NCI-H1417 (cell line): Measurements from ENCODE around the gene CHRM2.

ENCODE experiments used
- DNase-seq, 3 experiments: peaks; one replicate each; lab custom pipeline; 2025; lab: John Stamatoyannopoulos, UW

The CHRM2 gene

GRCh38 chr7:136894789-136895188 is 26.3 kb downstream of the CHRM2 start:
- DNase-seq, result no peak

- no peak for DNase-seq
Measured at GRCh38 chr7:136897676-136898075, 29.2 kb downstream of the CHRM2 start.

DNA sequence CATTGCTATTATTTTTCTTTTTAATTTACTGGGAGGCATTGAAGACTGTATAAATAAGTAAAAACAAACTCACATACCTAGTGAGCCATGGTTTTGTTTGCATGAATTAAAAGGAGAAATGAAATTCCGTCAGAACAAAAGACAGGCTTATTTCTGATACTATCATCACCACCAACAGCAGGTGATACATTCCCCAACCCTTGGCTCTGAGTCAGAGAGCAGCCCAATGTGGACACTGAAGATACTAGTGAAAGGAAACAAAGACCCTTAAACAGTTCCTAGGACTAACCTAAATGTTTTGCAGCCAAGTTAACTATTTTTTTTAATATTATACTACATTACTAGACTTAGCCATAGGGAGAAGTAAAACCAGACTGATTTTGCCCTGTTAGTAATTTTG is 31.6 kb downstream of the CHRM2 start:
- no peak for DNase-seq

- DNase-seq, result no peak
Measured at GRCh38 chr7:136910771-136911170, 42.3 kb downstream of the CHRM2 start.

DNA sequence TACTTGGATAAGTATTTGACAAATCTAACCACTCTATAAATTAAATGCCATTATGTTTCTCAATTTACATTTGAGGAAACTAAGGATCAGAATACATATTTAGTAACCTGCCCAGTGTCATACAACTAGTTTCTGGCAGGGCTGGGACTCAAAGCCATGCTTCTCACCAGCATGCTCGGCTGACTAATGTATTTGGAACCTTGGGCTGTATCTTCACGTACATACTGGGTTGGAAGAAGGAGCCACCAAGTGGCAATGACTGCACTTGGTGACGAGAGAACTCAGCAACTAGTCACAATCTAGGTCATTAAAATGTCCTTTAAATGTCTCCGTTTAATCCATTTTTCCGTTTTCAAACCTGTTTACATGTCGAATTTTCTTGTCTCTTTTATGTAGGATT is 42.9 kb downstream of the CHRM2 start:
- peak in 1 of 3 experiments; percentile 8 for DNase-seq

- no peak for DNase-seq
Measured at GRCh38 chr7:136912339-136912738, 43.9 kb downstream of the CHRM2 start.

GRCh38 chr7:136914016-136914415 is 45.6 kb downstream of the CHRM2 start:
- no peak for DNase-seq

DNA sequence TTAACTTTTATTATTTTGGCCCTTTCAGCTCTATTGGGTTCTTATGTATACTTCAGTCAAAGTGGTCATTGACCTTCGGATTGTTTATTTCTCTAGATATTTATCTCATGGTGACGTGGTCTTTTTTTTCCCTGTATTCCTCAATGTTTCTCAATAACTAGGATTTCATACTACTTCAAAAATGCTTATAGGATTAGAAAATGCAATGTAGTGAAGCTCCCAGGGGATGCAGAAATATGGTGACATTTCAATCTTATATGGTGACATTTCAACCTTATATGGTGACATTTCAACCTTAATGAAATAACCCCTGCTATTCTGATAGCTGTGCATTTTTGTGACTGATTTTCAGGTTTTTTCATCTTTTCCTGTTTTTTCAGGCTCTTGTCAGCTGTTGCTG is 51.4 kb downstream of the CHRM2 start:
- DNase-seq, result no peak

DNA sequence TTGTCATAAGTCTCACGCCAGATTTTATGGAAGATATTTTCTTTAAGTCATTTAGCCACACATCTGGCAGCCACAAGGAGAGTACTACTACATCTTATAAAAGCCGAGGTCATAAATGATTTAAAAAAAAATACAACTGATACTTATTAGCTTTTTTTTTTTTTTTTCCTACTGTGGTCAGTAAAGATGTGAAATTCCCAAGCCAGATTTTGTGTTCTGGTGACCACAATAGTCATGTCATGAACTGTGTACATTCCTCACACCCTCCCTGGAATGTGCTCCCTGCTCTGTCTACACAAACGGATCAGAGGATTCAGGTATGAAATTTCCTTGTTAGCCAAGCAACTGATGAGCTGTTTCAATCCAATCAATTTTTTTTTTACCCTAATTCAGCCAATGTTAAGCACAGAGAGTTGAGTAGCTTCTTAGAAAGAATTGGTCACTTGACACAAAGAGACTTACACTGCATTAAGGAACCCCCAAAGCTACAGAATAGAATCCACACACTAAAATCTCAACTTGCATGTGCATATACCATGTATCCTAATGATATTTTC is 54.7 kb downstream of the CHRM2 start:
- no peak for DNase-seq

- DNase-seq, result no peak
Measured at GRCh38 chr7:136925044-136925443, 56.6 kb downstream of the CHRM2 start.

GRCh38 chr7:136925556-136925955 is 57.1 kb downstream of the CHRM2 start:
- no peak for DNase-seq

GRCh38 chr7:136931169-136931867 is 62.9 kb downstream of the CHRM2 start:
- no peak for DNase-seq

- no peak for DNase-seq
Measured at GRCh38 chr7:136937436-136937835, 69.0 kb downstream of the CHRM2 start.

DNA sequence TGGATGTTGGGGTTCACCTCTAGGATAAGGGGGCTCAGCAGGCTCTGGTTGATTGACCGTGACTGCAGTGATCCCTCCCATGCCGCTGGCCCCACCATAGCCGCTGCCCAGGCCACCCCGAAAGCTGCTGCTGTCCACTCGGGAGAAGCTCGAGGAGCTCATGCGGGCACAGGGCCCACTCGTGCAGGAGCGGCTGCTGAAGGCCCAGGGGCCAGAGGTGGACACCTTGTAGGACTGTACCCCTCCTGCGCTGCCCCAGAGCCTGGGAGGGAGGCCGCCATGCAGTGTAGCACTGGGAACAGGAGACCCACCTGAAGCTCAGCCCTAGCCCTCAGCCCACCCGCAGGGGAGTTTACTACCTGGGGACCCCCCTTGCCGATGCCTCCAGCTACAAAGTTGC is 70.0 kb downstream of the CHRM2 start:
- no peak for DNase-seq

DNA sequence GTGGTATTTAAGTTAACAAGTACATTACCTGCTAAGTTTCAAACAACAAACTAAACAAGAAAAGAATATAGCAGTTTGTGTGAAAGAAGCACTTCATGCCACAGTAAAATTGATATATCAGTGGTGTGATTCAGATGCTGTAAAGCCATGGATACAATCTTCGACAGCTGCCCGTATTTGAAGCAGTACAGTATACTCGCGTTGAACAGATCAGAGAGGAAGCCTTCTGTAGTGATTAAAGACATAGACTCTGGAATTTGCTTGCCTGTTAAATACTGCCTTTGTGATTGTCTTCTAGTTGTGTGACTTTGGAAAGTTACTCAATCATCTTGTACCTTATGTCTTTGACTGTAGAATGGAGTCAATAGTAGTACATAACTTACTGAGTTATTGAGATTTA is 71.7 kb downstream of the CHRM2 start:
- DNase-seq, result no peak

DNA sequence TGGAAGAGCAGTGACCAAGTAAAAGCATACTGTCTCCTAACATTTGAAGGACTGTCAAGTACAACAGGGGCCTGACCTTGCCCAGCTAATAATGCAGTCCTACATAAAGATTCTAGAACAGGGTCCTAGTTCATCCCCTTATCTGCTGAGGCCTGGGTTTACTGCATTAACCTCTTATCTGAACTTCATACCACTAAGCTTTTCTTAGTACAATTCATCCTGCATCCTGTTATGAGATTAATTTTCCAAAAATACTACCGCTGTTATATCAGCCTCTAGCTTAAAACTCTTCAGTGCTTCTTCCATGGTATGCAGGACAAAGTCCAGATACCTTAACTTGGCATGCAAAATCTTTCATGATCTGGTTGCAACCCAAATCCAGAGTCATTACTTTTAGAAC is 72.5 kb downstream of the CHRM2 start:
- DNase-seq, result no peak

DNA sequence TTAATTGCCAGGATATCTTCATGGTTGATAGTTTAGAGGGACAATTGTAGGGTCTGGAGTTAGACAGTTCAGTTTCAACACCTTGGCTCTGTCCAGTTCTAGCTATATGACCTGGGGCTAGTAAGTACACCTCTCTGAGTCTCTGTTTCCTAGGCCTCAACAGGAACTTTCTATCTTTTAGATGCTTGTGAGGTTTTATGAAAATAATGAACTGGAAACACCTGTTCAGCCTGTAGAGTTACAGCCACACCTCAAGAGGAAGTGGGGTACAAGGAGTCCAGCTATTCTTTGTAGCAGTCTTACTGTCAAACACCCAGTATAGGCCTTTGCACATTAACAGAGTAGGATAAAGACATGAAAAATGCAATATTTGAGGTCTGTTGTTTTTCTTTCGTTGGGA is 73.4 kb downstream of the CHRM2 start:
- DNase-seq, result no peak

- DNase-seq, result no peak
Measured at GRCh38 chr7:136942401-136942800, 73.9 kb downstream of the CHRM2 start.

GRCh38 chr7:136942994-136943393 is 74.5 kb downstream of the CHRM2 start:
- no peak for DNase-seq

DNA sequence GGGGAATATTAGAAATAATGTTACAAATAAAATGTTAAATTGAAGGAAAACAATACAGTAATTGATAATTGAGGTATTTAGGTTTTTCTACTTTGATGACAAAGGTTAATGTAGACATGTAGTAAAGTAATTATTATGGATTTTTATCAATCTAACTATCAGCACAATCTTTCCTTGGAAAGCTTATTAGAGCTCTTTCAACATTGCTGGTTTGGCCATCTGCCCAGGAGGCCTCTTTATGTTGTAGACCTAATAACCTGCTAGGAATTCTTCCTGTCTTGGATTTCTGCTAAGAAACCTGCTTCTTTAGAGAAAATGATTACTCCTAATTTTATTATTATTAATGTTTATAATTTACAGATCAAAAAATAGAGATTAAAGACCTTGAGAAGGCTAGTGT is 78.9 kb downstream of the CHRM2 start:
- DNase-seq, result no peak

DNA sequence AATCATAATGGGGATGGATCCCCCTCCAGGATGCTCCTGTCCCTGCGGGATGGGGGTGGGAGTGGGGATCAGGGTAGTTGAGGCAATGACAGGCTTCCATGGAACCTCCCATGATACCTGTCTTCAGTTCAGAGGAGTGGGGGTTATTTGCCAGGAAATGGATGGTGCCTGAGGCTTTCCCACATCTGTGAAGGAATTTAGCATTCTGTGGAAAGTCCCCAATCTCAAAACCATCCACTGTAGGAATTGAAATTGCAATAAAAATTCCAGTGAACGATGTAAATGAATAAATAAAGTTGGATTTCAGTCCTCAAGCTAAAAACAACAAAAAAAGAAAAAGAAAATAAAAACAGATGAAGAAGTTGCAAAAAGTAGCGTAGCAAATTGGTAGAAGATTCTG is 81.9 kb downstream of the CHRM2 start:
- no peak for DNase-seq

DNA sequence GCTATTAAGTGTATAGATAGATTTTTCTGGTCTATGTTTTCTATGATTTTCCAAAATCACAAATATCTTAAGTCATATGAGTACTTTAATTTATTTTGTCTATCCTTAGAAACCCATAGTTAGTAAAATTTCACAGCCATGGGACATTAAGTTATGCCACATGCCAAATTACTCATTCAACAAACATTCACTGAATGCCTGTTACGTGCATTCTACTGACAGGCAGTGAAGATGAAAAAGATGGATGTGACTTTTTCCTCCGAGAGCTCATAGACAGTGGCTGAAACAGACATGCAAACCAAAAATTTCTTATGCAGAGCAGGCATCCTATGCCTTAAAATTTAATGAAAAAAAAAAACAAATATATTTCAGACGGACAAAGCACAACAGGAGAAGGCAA is 84.9 kb downstream of the CHRM2 start:
- no peak for DNase-seq

DNA sequence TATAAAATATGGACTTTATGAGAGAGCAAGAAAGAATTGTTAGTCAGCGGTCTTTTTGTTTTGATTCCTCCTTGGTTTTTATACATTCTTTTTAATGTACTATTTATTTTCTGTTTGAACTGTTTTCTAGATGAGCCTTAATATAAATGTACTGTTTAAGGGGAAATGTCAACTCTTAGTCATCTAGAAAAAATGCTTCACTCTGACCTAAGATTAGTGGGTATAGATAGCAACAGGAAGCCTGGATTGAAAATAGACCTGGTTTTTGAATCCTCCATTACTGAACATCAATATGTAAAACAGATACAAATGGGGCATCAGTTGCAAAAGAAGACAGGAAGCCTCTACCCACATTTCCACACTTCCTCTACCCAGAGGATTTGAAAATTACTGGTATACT is 87.8 kb downstream of the CHRM2 start:
- no peak for DNase-seq

DNA sequence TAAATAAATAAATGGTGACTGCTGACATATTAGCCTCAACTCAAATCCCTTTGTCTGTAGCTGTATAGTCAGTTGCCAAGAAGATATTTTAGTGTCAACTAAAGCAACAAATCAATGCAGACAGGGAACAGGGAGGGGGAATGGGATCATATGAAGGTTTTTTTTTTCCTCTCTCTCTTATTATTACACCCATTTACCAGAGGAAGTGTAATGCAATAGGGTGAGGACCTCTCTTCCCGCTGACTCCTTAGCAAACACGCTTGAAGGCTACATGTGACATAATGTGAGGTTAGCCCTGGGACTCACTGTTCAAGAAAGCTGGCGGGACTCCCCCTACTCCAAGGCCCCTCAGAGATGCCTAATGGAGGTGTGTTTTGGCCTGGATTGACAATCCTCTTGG is 88.2 kb downstream of the CHRM2 start:
- DNase-seq, result no peak
